HepG2 (cell line): ENCODE data around the gene CALD1. TPM values are rescaled to one million over a fixed set of nuclear protein-coding genes. Genes with fewer than 3 reads are reported as not detected.
A peak's percentile ranks its signal among the peaks of the same experiment; 100 is the strongest.

ENCODE experiments used
- BHLHE40 ChIP-seq: IDR thresholded peaks from 2 replicates; pipeline ENCODE4 v1.6.1; 2011; ENCODE audit warnings: low read length, improper control_type of control experiment
- MXI1 ChIP-seq: IDR thresholded peaks from 3 replicates; pipeline ENCODE4 v1.6.1; 2012; ENCODE audit warnings: low read depth, low read length, inconsistent platforms, borderline replicate concordance
- SIX4 ChIP-seq: sonication (generic); formaldehyde crosslinking; IDR thresholded peaks from 2 replicates; pipeline ENCODE4 v1.4.0; 2020; ENCODE audit warnings: missing genetic modification reagents
- SMAD9 ChIP-seq: sonication (generic); formaldehyde crosslinking; IDR thresholded peaks from 2 replicates; pipeline ENCODE4 v1.5.1; 2020; ENCODE audit warnings: mild to moderate bottlenecking, missing genetic modification reagents
- TARDBP ChIP-seq: sonication (generic); formaldehyde crosslinking; IDR thresholded peaks from 2 replicates; pipeline ENCODE4 v1.8.0; 2022; ENCODE audit warnings: mild to moderate bottlenecking, missing genetic modification reagents
- TBX2 ChIP-seq: sonication (generic); formaldehyde crosslinking; IDR thresholded peaks from 2 replicates; pipeline ENCODE4 v1.5.0; 2020; ENCODE audit warnings: missing genetic modification reagents, mild to moderate bottlenecking, borderline replicate concordance
- ZNF709 ChIP-seq: sonication (generic); formaldehyde crosslinking; IDR thresholded peaks from 2 replicates; pipeline ENCODE4 v1.5.0; 2020; ENCODE audit warnings: mild to moderate bottlenecking, missing genetic modification reagents
- polyA plus RNA-seq, 8 experiments: library from polyadenylated mRNA; depleted of rRNA in 3 of 8; stranded (reverse) in 7 of 8; unstranded in 1 of 8; fragments of >200 nt; fragmentation: Illumina TruSeq in 4 of 8; extraction: Trizol in 4 of 8; gene quantifications; 2 replicates each; pipeline versions ENCODE4 v1.2.1 to v1.2.3, GENCODE V29; 2011 to 2016; ENCODE audit warnings: low read depth in 4 of 8, missing spikeins in 1 of 8, mixed read lengths in 1 of 8; ENCODE audit not compliant: insufficient read depth in 1 of 8
- total RNA-seq, 5 experiments: library from RNA; depleted of rRNA; stranded (reverse); fragments of >200 nt; fragmentation: Illumina TruSeq; extraction: Trizol; gene quantifications; 2 replicates each; pipeline ENCODE4 v1.2.3, GENCODE V29; 2016; ENCODE audit warnings: low read depth in 1 of 5
- TF ChIP-seq, protein P1 (sequence below), 2 experiments: fragments of 450-650 bp in 1 of 2; sonication (generic) in 1 of 2; formaldehyde crosslinking in 1 of 2; IDR thresholded peaks; 2 replicates each; pipeline versions ENCODE4 v1.6.1 to v1.8.0; 2016 to 2022; ENCODE audit warnings: antibody characterized with exemption in 1 of 2, mild to moderate bottlenecking in 1 of 2, missing genetic modification reagents in 1 of 2
- TF ChIP-seq, protein P2 (sequence below): sonication (generic); formaldehyde crosslinking; IDR thresholded peaks from 2 replicates; pipeline ENCODE4 v1.5.1; 2020; ENCODE audit warnings: mild to moderate bottlenecking, moderate library complexity, missing genetic modification reagents
- TF ChIP-seq, protein P3 (sequence below): sonication (generic); formaldehyde crosslinking; IDR thresholded peaks from 2 replicates; pipeline ENCODE4 v1.4.0; 2020; ENCODE audit warnings: missing genetic modification reagents, borderline replicate concordance
- TF ChIP-seq, protein P4 (sequence below): IDR thresholded peaks from 2 replicates; pipeline ENCODE4 v1.6.1; 2018; ENCODE audit warnings: missing genetic modification reagents, mild to moderate bottlenecking, missing compliant biosample characterization

CALD1 gene
- total and polyA plus RNA-seq, 2 of the 13 experiments (the other 11 are each of a cell fraction or from before 2014, with no cell fraction given) = 53.0 to 112 TPM

DNA sequence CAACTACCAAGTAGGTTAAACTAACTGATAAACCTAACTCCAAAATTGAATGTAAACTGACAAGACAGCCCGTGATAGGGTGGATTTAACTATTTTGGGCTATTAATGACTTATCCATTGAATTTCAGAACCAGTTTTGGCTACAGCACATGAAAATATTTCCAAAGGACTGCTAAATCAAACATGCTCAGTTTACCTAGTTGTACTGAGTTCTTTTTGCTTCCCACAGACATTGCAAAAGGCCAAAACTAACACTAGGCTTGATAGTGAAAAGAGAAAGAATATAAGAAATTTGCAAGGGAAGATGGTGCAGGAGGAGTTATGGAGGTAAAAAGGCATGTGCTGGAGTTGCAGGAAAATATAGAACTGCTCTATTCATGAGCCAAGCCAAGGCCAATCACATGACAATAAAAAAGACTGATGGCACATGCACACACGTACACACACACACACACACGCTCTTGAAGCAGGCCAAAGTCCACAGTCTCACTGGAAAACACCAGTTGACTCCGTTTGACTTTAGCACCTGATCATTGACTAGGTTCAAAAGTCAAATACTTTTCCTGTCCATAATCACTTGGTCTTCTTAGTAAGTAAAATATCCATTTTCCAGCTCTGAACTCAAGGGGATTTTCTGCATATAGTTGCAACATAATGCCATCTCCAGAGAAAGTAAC is 130.9 kb downstream of the CALD1 start (continued):
- peak; percentile 44; the same call in 1 of the 3 replicates for TF ChIP-seq MXI1
- TF ChIP-seq, protein P1, sequence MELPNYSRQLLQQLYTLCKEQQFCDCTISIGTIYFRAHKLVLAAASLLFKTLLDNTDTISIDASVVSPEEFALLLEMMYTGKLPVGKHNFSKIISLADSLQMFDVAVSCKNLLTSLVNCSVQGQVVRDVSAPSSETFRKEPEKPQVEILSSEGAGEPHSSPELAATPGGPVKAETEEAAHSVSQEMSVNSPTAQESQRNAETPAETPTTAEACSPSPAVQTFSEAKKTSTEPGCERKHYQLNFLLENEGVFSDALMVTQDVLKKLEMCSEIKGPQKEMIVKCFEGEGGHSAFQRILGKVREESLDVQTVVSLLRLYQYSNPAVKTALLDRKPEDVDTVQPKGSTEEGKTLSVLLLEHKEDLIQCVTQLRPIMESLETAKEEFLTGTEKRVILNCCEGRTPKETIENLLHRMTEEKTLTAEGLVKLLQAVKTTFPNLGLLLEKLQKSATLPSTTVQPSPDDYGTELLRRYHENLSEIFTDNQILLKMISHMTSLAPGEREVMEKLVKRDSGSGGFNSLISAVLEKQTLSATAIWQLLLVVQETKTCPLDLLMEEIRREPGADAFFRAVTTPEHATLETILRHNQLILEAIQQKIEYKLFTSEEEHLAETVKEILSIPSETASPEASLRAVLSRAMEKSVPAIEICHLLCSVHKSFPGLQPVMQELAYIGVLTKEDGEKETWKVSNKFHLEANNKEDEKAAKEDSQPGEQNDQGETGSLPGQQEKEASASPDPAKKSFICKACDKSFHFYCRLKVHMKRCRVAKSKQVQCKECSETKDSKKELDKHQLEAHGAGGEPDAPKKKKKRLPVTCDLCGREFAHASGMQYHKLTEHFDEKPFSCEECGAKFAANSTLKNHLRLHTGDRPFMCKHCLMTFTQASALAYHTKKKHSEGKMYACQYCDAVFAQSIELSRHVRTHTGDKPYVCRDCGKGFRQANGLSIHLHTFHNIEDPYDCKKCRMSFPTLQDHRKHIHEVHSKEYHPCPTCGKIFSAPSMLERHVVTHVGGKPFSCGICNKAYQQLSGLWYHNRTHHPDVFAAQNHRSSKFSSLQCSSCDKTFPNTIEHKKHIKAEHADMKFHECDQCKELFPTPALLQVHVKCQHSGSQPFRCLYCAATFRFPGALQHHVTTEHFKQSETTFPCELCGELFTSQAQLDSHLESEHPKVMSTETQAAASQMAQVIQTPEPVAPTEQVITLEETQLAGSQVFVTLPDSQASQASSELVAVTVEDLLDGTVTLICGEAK (IDR thresholded peaks at IDR 0.05) = no peak
- TF ChIP-seq, protein P1 (CRISPR knock-in tag; IDR thresholded peaks at IDR 0.05) = peak; percentile 47; the same call in 1 of the 2 replicates
- TF ChIP-seq, protein P2, sequence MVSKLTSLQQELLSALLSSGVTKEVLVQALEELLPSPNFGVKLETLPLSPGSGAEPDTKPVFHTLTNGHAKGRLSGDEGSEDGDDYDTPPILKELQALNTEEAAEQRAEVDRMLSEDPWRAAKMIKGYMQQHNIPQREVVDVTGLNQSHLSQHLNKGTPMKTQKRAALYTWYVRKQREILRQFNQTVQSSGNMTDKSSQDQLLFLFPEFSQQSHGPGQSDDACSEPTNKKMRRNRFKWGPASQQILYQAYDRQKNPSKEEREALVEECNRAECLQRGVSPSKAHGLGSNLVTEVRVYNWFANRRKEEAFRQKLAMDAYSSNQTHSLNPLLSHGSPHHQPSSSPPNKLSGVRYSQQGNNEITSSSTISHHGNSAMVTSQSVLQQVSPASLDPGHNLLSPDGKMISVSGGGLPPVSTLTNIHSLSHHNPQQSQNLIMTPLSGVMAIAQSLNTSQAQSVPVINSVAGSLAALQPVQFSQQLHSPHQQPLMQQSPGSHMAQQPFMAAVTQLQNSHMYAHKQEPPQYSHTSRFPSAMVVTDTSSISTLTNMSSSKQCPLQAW (CRISPR knock-in tag) = peak; percentile 58; the same call in 1 of the 2 replicates
- peak; percentile 47; the same call in 1 of the 2 replicates for TF ChIP-seq TARDBP (CRISPR knock-in tag)
- TF ChIP-seq BHLHE40 = peak; percentile 93
- TF ChIP-seq, protein P3, sequence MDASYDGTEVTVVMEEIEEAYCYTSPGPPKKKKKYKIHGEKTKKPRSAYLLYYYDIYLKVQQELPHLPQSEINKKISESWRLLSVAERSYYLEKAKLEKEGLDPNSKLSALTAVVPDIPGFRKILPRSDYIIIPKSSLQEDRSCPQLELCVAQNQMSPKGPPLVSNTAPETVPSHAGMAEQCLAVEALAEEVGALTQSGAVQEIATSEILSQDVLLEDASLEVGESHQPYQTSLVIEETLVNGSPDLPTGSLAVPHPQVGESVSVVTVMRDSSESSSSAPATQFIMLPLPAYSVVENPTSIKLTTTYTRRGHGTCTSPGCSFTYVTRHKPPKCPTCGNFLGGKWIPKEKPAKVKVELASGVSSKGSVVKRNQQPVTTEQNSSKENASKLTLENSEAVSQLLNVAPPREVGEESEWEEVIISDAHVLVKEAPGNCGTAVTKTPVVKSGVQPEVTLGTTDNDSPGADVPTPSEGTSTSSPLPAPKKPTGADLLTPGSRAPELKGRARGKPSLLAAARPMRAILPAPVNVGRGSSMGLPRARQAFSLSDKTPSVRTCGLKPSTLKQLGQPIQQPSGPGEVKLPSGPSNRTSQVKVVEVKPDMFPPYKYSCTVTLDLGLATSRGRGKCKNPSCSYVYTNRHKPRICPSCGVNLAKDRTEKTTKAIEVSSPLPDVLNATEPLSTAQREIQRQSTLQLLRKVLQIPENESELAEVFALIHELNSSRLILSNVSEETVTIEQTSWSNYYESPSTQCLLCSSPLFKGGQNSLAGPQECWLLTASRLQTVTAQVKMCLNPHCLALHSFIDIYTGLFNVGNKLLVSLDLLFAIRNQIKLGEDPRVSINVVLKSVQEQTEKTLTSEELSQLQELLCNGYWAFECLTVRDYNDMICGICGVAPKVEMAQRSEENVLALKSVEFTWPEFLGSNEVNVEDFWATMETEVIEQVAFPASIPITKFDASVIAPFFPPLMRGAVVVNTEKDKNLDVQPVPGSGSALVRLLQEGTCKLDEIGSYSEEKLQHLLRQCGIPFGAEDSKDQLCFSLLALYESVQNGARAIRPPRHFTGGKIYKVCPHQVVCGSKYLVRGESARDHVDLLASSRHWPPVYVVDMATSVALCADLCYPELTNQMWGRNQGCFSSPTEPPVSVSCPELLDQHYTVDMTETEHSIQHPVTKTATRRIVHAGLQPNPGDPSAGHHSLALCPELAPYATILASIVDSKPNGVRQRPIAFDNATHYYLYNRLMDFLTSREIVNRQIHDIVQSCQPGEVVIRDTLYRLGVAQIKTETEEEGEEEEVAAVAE (CRISPR knock-in tag) = no peak
- no peak for TF ChIP-seq SMAD9
- TF ChIP-seq SIX4 (CRISPR knock-in tag) = 0 out of 2 replicates have a peak, but pooled peaks have one; percentile 10
- TF ChIP-seq, protein P4, sequence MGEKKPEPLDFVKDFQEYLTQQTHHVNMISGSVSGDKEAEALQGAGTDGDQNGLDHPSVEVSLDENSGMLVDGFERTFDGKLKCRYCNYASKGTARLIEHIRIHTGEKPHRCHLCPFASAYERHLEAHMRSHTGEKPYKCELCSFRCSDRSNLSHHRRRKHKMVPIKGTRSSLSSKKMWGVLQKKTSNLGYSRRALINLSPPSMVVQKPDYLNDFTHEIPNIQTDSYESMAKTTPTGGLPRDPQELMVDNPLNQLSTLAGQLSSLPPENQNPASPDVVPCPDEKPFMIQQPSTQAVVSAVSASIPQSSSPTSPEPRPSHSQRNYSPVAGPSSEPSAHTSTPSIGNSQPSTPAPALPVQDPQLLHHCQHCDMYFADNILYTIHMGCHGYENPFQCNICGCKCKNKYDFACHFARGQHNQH (CRISPR knock-in tag) = peak; percentile 77
- TF ChIP-seq ZNF709 (CRISPR knock-in tag) = 0 out of 2 replicates have a peak, but pooled peaks have one; percentile 47
- TF ChIP-seq TBX2 (CRISPR knock-in tag) = peak; percentile 75
